ENCODE results near the gene MSANTD1. TPM values are rescaled to one million over a fixed set of nuclear protein-coding genes. Genes with fewer than 3 reads are reported as not detected.

Gene MSANTD1
- polyA plus RNA-seq, 1 experiment = 0.04 TPM

- CTCF ChIA-PET = no interaction called here
- no peak for DNase-seq (ENCODE audit: low read depth, low spot score)
- TF ChIP-seq, protein P1, sequence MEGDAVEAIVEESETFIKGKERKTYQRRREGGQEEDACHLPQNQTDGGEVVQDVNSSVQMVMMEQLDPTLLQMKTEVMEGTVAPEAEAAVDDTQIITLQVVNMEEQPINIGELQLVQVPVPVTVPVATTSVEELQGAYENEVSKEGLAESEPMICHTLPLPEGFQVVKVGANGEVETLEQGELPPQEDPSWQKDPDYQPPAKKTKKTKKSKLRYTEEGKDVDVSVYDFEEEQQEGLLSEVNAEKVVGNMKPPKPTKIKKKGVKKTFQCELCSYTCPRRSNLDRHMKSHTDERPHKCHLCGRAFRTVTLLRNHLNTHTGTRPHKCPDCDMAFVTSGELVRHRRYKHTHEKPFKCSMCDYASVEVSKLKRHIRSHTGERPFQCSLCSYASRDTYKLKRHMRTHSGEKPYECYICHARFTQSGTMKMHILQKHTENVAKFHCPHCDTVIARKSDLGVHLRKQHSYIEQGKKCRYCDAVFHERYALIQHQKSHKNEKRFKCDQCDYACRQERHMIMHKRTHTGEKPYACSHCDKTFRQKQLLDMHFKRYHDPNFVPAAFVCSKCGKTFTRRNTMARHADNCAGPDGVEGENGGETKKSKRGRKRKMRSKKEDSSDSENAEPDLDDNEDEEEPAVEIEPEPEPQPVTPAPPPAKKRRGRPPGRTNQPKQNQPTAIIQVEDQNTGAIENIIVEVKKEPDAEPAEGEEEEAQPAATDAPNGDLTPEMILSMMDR (IDR thresholded peaks at IDR 0.05; ENCODE audit: low read depth, low read length) = peak; percentile 17; the same call in 1 of the 2 replicates
- Histone ChIP-seq H3K4me3 (ENCODE audit: low read depth, low read length) (no peak overlapping the region), H3K27me3 (ENCODE audit: control insufficient read depth, insufficient read depth, low read length) (no peaks in the 10 kb centered on the region), H3K27ac (ENCODE audit: low read depth, low read length) (no peak overlapping the region), H3K9me3 (ENCODE audit: control insufficient read depth, insufficient read depth, low read length) (no peaks in the 10 kb centered on the region)
- POLR2A ChIA-PET = no interaction called here
These were observed 41.4 kb upstream of the MSANTD1 start for GRCh38 chr4:3207531-3208037.

- Histone ChIP-seq H3K27me3 (ENCODE audit: control insufficient read depth, insufficient read depth, low read length) (no peaks in the 10 kb centered on the region), H3K27ac (ENCODE audit: low read depth, low read length) (no peak overlapping the region), H3K9me3 (ENCODE audit: control insufficient read depth, insufficient read depth, low read length) (no peaks in the 10 kb centered on the region), H3K4me3 (ENCODE audit: low read depth, low read length) (no peak overlapping the region)
- ChIA-PET CTCF (no interaction called here), POLR2A (no interaction called here)
- no peak for DNase-seq (ENCODE audit: low read depth, low spot score)
- TF ChIP-seq, protein P1 (IDR thresholded peaks at IDR 0.05; ENCODE audit: low read depth, low read length) = no peak
These were observed 40.1 kb upstream of the MSANTD1 start for GRCh38 chr4:3208826-3209225.

DNA sequence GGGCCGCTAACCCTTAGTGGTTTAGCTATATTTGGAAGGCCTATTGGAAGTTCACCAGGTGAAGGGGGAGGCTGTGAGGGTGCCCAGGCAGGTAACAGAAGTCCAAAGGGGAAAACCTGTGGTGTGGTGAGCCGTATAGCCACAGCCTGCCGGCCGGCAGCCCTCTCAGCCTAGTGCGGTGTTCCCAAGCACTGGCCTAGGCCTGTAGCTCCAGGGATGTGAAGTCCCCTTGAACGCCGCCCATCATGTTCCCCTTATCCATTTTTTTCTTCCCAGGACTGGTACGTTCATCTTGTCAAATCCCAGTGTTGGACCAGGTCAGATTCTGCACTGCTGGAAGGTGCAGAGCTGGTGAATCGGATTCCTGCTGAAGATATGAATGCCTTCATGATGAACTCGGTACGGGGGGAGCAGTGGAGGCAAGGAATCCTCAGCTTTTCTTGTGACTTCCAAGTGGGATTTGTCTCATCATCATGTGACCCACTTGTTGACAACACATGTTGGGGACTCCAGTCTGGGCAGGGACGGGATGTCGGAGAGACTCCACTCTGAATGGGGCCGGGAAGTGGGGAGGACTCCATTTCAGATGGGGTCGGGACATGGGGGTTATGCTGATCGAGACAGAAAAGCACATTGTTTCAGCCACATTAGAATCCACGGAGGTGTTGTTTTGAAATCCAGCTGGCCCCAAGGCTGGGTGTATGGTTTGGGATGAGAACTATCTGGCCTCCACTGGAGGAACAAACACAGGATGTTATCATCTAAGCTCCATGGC is 39.2 kb upstream of the MSANTD1 start:
- H3K27me3 ChIP-seq (ENCODE audit: control insufficient read depth, insufficient read depth, low read length) = no peaks in the 10 kb centered on the region
- no peak overlapping the region for H3K4me3 ChIP-seq (ENCODE audit: low read depth, low read length)
- no peak overlapping the region for H3K27ac ChIP-seq (ENCODE audit: low read depth, low read length)
- no peak for DNase-seq (ENCODE audit: low read depth, low spot score)
- ChIA-PET POLR2A (interaction anchor here (0.5 kb wide), 1 partner anchor 66 kb away, joined by 3 read pairs; no protein-coding TSS in a partner anchor), CTCF (no interaction called here)
- no peaks in the 10 kb centered on the region for H3K9me3 ChIP-seq (ENCODE audit: control insufficient read depth, insufficient read depth, low read length)
- TF ChIP-seq, protein P1 (IDR thresholded peaks at IDR 0.05; ENCODE audit: low read depth, low read length) = no peak

- CTCF ChIA-PET = interaction anchor here (0.6 kb wide), 1 partner anchor 46 kb away, joined by 6 read pairs; no protein-coding TSS in a partner anchor
- H3K9me3 ChIP-seq (ENCODE audit: control insufficient read depth, insufficient read depth, low read length) = no peaks in the 10 kb centered on the region
- no peak overlapping the region for H3K4me3 ChIP-seq (ENCODE audit: low read depth, low read length)
- POLR2A ChIA-PET = no interaction called here
- DNase-seq (ENCODE audit: low read depth, low spot score) = no peak
- H3K27me3 ChIP-seq (ENCODE audit: control insufficient read depth, insufficient read depth, low read length) = no peaks in the 10 kb centered on the region
- TF ChIP-seq, protein P1 (IDR thresholded peaks at IDR 0.05; ENCODE audit: low read depth, low read length) = no peak
- no peak overlapping the region for H3K27ac ChIP-seq (ENCODE audit: low read depth, low read length)
These were observed 38.5 kb upstream of the MSANTD1 start for GRCh38 chr4:3210467-3210866.

DNA sequence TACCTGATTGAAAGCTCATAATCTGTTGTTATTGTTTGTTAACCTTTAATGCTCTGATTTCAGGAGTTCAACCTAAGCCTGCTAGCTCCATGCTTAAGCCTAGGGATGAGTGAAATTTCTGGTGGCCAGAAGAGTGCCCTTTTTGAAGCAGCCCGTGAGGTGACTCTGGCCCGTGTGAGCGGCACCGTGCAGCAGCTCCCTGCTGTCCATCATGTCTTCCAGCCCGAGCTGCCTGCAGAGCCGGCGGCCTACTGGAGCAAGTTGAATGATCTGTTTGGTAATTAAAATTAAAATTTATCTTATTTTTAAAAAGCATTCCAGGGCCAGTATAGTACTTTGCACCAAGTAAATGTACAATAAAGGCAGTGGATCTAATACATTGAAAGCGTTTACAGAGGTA is 37.1 kb upstream of the MSANTD1 start:
- no peak overlapping the region for H3K4me3 ChIP-seq (ENCODE audit: low read depth, low read length)
- CTCF ChIA-PET = interaction anchor here (0.9 to 1.0 kb wide), 2 partner anchors 105 to 134 kb away, joined by 3 to 5 read pairs; no protein-coding TSS in a partner anchor

More for the DNA sequence above, 37.1 kb upstream of the MSANTD1 start:
- POLR2A ChIA-PET = no interaction called here
- Histone ChIP-seq H3K27ac (ENCODE audit: low read depth, low read length) (no peak overlapping the region), H3K9me3 (ENCODE audit: control insufficient read depth, insufficient read depth, low read length) (no peaks in the 10 kb centered on the region), H3K27me3 (ENCODE audit: control insufficient read depth, insufficient read depth, low read length) (no peaks in the 10 kb centered on the region)
- TF ChIP-seq, protein P1 (IDR thresholded peaks at IDR 0.05; ENCODE audit: low read depth, low read length) = no peak
- DNase-seq (ENCODE audit: low read depth, low spot score) = no peak

All from AG04450 (cell line).